Dermis microvascular lymphatic vessel endothelial cell (primary cell): Measurements from ENCODE around the gene WNT8B. TPM values are rescaled to one million over a fixed set of nuclear protein-coding genes. Genes with fewer than 3 reads are reported as not detected.

Source experiments
- DNase-seq, 2 donors: peaks; one replicate each; pipeline versions ENCODE4 v3.0.0 to v3.0.0-alpha.2; 2010; ENCODE audit warnings: low read depth in 2 of 2
- total RNA-seq: library from RNA; depleted of rRNA; stranded (reverse); fragments of >200 nt; gene quantifications from 2 replicates; pipeline ENCODE4 v1.2.1, GENCODE V29; 2014

Gene WNT8B, protein sequence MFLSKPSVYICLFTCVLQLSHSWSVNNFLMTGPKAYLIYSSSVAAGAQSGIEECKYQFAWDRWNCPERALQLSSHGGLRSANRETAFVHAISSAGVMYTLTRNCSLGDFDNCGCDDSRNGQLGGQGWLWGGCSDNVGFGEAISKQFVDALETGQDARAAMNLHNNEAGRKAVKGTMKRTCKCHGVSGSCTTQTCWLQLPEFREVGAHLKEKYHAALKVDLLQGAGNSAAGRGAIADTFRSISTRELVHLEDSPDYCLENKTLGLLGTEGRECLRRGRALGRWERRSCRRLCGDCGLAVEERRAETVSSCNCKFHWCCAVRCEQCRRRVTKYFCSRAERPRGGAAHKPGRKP
- under 0.01 TPM in 1 of 2 replicates, not detected in the other for total RNA-seq

DNA sequence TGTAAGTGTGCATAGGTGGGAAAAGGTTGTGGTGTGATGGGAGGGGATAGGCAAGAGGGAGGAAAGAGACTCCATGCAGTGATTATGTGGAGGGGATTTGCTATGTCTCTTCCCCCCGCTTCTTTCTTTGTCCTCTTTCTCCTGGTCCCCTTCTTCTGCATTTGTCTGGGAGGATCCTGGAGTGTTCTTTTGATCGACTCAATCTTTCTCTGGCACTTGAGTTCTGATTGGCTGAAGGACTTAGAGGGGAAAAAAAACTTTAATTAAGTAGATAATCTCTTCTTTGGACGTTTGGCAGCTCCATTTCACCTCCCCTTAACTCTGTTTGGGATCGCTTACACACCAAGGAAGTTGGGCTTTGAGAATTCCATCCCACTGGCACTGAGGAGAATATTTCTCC, at the start of gene WNT8B:
Gene WNT8B, plus strand, starts transcription at position 301 of the 400 bp plus-strand sequence. CDS start 160 bp downstream, outside the sequence.
- no peak for DNase-seq

DNA sequence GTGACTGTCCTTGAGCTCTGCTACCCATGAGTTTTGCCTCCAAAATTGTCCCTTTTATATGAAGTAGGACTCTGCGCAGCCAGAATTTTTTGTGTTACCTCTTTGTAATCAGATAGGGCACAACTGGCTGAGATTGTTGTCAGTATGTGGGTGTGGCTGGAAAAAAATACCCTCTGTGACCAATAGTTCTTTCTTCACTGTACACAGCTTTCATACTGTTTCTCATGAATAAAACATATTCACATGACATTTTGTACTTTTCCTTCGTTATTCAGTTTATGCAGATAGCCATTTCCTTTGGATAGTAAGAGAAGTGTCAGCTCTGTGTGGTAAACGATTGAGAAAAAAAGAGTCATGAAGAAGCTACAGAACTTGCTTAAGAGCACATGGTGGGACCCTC, 49.6 kb upstream of the WNT8B start:
- DNase-seq = no peak

DNA sequence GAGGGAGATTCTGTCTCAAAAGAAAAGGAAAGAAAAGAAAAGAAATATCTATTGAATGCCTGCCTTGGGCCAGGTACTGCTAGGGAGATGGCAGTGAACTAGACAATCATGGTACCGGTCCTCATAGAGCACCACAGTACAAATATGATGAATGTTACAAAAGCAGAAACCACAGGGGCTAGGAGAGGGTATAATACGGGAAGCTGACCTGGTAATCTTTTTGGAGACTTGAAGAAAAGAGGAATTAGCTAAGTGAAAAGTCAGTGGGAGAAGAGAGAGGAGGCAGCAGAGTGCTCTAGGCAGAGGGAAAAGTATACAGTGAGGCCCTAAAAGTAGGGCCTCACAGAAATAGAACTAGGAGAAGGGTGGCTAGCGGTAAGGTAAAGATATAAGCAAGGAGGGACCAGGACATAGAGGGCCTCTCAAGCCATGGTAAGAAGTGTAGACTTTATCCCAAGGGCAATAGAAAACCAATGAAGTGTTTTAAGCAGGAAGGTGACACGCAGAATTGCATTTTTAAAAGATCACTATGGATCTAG, 42.8 kb upstream of the WNT8B start:
- no peak for DNase-seq

DNA sequence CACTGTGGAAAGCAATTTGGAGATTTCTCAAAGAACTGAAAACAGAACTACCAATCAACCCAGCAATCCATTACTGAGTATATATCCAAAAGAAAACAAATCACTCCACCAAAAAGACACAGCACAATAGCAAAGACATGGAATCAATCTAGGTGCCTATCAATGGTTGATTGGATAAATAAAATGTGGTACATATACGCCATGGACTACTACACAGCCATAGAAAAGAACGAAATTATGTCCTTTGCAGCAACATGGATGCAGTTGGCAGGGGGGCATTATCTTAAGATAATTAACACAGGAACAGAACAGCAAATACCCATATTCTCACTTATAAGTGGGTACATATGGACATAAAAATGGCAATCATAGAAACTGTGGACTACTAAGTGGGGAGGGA, 35.4 kb upstream of the WNT8B start:
- DNase-seq = no peak

DNA sequence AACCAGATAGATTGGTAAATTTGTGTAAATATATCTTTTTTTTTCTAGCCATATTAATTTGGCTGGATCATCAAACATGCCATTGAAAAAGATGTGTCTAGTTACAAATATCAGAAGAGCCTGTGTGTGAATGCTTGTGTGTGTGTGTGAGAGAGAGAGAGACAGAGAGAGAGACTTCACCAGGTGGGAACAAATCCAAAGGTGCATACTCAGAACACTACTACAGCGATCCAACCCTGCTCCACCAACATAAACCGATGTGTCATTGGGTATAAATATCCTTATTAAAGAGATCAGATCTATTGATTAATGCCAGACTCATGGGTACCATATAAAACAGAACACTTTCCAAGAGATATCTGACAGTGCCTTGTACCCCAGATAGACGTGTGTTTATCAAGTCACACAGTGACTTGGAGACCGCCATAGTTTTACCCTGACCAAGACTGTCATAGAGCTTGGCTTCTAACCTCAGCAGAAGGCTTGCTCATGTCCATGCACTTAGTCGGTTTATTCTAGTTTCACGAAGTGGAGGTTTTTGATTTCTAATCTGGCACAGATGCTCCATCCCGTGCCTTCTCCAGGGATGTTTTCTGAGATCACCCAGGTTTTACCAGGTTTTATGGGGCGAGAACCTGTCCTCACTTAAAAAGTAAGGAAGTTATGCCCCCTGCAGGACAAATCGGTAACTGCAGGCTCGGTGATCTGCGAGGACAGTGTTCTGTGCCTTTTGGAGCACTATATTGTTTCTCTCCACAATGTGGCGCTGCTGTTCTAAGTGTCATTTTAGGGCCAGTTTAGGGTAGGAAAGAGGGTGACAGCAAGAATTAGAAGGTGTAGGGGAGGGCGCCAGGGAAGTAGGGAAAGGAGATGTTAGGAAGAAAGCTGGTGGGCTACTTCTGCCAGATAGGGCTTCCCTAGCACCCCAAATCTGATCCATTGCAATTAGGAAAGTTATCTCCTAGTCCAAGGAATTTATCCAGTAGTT, 29.3 kb upstream of the WNT8B start:
- DNase-seq = peak; percentile 84 to 88

DNA sequence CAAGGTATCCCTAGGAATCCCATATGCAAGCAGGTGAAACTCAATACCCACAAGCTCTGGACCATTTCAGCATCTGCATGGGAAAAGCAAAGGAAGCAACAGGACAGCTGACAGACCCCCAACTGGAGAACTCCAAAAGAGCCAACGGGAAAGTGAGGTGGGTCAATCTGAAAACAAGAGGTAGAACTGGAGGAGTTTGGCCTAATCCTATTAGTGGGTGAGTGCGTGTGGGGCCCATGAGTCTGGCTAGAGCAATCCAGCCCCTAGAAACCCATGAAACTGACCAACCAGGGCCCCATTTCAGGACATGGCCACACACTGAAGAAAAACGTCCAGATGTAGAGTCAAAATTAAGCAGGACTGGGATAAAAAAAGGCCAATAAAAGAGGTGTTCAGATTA, 26.6 kb upstream of the WNT8B start:
- DNase-seq = no peak

DNA sequence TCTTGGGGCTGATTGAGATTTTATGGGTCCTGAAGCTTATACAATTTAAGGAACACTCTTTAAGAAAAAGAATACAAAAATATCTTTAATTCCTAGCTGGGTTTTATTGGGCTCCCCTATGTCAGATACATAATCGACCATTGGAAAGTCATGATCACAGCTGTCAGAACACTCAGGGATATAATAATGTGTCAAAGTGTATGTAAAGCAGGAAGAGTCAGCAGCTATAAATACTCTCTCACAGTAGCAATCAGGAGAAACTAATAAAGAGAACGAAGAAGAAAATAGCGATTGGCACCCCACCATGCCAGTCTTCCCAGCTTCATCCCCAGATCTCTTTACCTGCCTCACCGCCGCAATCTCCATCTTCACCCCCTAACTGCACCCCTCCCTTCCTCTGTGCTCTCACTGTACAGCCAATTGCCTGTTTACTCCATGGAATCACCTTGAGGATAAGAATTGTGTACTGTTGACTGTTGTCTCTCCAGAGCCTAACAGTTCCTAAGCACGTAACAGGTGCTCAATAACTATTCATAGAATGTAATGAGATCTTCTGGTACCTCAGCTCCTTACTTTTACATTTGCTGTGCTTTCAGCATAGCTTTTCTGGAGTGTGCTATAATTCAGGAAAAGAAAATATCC, 24.0 kb upstream of the WNT8B start:
- no peak for DNase-seq

DNA sequence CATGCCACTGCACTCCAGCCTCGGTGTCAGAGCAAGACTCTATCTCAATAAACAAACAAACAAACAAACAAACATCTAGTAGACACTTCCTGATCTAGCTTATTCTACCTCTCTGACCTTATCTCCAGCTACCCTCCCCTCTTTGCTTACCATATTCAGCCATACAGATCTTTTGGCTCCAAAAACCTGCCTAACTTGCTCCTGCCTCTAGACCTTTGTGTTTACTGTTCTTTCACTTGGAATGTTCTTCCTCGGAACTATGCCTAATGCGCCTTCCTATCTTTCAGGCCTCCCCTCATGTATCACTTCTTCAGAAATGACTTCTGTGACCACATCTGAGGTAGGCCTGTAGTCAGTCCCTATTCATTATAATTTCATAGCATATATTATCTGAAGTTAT, 20.3 kb upstream of the WNT8B start:
- DNase-seq = no peak

DNA sequence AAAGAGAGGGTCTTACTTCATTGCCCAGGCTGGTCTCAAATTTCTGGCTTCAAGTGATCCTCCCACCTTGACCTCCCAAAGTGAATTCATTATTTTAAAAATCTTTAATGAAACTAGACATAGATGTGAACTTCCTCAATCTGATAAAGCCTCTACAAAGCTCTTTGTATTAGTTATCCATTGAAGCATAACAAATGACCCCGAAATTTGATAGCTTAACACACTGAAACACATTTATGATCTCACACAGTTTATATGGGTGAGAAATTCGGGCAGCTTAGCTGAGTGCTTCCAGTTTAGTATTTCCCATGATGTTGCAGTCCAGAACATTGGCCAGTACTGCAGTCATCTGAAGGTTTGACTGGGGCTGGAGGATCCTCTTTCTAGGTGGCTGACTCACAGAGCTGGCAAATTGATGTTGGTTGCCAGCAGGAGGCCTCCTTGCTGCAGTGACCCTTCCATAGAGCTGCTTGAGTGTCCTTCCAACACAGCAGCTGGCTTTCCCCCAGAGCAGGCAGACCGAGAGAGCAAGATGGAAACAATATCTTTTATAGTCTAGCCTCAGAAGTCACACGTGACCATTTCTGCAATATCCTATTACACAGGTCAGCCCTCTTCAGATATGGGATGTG, 16.6 kb upstream of the WNT8B start:
- peak in 1 of 2 donors; percentile 2 for DNase-seq

DNA sequence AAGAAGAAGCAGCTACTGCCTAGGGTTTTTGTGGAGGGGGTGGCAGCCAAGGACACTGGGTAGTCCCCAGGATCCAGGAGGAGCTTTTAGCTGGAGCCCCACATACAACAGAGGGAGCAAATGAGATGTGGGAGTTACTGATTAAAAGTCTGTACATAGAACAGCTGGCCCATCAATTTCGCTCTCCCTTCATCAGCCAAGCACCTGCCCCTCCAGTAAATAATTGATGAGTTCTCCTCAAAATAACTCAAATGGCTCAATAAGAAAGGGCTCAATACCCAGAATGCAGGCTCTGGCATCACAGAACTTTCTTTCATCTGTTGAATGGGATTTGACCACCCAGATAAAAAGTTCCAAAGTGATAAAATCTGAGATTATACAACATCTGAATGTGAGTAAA, 15.1 kb upstream of the WNT8B start:
- DNase-seq = no peak

DNA sequence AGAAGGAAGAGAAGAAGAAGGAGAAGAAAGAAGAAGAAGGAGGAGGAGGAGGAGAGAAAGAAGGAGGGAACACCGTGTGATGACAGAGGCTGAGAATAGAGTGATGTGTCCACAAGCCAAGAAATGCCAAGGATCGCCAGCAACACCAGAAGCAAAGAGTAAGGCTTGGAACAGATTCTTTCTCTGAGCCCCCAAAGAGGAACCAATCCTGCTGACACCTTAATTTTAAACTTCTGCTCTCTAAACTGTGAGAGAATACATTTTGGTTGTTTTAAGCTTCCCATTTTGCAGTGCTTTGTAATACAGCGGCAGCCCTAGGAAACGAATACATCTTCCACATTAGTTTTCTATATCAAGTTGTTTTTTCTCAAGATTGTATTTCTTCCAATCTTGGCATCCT, 13.9 kb upstream of the WNT8B start:
- DNase-seq = no peak

DNA sequence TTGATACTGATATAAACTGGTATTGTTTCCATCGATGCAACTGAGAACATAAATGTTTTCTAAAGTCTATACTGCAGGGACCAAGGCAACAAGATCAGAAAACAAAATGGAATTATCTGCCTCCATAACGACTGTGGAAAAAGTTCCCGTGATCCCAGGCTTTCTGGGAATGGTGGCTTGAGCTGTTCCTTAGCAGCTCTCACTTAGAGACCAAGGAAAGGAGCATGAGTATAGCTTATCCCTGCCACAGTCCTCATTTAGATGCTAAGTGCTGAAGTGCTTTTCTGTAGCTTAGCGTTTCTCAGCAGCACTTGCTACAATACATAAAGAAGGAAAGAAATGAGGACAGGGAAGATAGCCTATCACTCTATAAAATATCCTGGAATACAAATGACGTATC, 5.5 kb downstream of the WNT8B start:
- no peak for DNase-seq

DNA sequence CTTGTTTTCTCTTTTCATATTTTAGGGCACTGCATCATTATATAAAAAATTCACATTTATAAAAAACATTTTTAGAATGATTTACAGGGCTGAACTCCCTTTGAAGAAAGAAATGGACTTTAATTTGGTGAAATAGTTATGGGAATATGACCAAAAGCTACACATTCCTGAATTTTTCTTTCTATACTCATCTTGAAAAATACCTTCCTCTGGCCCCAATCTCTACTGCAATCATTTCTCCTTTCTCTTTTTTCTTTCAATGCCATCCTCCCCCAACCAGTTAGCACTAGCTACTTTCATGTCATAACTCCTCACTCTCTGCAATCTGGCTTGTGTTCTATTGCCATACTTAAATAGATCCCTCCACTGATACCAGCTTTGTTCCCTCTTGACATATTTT, 6.2 kb downstream of the WNT8B start:
- DNase-seq = no peak

DNA sequence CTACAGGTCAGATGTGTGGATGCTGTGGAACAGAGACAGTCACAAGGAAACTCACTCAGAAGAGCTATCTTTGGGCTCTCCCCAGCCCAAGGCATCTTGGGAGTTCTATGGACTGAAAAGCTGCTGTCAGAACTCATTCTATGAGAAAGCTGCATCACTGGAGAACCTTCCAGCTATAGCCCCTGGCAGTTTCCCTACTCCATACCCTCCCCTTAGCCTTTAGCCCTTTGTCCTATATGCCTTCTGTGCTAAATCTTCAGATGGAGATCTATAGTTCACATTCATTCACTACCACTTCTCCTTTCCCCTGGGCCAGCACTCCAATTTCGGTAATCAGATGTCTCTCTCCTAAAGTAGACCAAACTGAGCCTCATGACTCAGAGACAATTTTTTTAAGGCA, 6.9 kb downstream of the WNT8B start:
- no peak for DNase-seq

DNA sequence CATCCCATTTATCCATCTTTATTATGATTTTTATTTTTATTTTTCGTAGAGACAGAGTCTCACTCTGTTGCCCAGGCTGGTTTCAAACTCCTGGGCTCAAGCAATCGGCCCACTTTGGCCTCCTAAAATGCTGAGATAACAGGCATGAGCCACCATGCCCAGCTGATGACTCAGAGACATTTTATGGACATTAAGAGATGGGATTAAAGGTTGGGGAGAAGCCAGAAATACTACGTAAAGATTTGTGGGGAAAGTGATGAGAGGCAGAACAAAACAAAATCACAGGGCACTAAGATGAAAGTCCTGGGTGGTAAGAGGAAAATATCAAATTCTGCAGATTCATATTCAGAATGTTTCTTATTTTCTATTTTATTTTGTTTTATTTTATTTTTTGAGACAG, 7.6 kb downstream of the WNT8B start:
- DNase-seq = no peak

DNA sequence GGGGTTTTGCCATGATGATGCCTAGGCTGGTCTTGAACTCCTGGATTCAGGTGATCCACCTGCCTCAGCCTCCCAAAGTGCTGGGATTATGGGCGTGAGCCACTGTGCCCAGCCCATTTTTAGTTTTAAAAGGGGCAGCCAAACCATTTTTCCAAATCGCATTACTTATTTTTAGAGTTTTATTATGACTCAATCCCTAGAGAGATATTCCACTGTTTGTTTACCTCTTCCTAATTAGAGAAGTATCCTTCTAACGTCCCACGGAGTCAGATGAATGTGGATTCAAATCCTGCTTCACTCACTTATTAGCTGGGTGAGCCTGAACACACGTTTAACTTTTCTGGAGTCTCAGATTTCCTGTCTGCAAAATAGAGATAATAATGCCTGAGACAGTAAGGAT, 15.2 kb downstream of the WNT8B start:
- DNase-seq = no peak

DNA sequence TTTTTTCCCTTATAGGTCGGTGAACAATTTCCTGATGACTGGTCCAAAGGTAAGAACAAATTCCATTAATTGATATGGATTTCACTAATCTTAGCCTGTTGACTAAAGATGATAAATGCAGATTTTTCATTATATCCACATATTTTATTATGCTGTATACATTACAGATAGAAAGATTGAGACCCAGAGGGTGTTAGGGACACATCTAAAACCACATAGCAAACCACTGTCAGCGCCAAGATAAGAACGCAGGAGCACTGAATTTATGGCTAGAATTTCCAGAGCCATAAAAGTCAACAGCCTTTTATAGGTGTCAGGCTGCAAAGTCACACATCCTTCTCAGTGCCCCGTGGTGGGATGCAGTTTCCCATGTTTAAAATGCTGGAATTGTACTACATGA, 16.2 kb downstream of the WNT8B start:
- no peak for DNase-seq

DNA sequence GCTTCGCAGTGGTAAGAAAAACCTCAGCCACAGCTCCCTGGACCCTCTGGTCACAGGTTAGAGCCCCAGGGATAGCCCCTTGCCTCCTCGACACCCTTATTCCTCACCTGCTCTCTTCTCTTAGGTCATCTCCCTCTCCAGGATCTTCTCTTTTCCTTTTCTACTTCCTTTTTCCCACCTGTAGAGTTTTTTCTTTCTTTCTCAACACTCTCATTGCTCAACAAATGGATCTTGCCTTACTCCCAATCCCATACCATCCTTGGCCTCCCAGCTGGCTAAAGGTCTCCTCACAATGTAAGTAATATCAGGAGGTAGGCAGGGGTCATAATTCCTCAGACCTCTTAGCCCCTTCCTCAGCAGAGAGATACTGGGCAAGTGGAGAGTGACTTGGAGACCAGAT, 17.2 kb downstream of the WNT8B start:
- no peak for DNase-seq

DNA sequence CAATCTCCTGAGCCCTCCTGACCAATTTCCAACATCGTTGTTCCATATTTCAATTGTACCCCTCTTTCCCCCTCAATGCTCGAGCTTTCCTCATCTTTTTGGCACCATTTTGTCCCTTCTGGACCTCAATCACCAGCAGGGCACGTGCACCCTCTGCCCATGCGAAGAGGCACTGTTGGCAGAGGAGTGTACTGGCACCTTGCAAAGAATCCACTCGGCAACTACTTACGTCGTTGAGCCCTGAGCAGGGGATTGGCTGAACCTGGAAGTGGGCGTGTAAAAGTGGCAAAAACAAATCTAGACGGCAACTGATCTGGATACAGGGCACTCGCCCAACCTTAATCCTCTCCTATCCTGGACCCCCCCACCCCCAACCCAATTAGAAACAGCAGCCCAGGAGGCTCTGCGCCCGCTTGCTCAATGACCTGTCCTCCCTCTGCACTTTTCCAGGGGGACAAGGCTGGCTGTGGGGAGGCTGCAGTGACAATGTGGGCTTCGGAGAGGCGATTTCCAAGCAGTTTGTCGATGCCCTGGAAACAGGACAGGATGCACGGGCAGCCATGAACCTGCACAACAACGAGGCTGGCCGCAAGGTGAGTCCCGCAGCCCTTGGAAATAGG, 18.8 kb downstream of the WNT8B start:
- DNase-seq = peak; percentile 82 to 87

DNA sequence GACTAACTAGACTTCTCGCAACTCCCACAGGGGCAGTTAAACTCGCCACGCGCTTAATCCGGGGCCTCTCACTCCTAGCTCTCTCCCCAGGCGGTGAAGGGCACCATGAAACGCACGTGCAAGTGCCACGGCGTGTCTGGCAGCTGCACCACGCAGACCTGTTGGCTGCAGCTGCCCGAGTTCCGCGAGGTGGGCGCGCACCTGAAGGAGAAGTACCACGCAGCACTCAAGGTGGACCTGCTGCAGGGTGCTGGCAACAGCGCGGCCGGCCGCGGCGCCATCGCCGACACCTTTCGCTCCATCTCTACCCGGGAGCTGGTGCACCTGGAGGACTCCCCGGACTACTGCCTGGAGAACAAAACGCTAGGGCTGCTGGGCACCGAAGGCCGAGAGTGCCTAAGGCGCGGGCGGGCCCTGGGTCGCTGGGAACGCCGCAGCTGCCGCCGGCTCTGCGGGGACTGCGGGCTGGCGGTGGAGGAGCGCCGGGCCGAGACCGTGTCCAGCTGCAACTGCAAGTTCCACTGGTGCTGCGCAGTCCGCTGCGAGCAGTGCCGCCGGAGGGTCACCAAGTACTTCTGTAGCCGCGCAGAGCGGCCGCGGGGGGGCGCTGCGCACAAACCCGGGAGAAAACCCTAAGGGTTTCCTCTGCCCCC, 19.5 kb downstream of the WNT8B start:
- DNase-seq = peak; percentile 47 to 82
